ENCODE data around the gene CD40.
A peak's percentile ranks its signal among the peaks of the same experiment; 100 is the strongest.

Gene CD40

DNA sequence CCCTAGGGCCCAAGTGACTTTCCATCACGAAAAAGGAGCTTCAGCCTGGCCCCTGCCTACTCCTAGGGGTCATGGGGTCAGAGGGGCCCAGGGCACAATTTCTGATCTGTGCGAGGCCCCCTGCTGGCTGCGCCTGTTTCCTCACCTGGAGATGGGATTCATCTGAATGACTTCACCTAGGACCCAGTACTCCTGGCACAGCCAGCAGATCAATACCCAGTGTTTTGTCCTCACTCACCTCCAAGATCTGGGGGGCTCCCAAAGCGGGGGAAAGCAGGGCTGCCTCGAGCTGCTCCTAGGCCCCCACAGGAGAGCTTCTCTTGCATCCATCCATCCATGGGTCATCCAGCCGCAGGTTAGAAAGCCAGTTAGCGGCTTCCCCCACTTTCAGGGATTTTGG lies 33.8 kb downstream of the CD40 start:
- no peak for DNase-seq

- no peak for DNase-seq
Observed at GRCh38 chr20:46152824-46153586, 34.9 kb downstream of the CD40 start.

GRCh38 chr20:46154305-46154704 lies 36.2 kb downstream of the CD40 start:
- no peak for DNase-seq

DNA sequence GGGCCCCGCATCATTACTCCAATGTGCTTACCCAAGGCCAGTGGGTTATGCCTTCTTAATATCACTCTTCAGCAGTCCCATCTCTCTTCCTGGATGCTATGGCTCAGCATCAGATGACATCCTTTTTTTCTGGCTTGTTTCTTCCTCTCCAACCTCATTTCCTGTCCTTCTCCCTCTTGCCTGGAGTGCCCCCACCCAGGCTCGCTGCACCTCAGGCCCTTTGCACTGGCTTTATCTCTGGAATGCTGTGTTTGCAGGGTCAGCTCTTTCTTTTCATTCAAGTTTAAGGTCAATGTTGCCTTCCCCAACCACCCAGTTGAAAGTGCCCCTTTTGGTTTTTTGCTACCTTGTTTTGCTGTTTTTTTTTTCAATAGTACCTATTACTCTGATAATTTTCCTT lies 36.7 kb downstream of the CD40 start:
- no peak for DNase-seq

- no peak for DNase-seq
Observed at GRCh38 chr20:46156065-46156464, 38.0 kb downstream of the CD40 start.

- no peak for DNase-seq
Observed at GRCh38 chr20:46157076-46157592, 39.0 kb downstream of the CD40 start.

DNA sequence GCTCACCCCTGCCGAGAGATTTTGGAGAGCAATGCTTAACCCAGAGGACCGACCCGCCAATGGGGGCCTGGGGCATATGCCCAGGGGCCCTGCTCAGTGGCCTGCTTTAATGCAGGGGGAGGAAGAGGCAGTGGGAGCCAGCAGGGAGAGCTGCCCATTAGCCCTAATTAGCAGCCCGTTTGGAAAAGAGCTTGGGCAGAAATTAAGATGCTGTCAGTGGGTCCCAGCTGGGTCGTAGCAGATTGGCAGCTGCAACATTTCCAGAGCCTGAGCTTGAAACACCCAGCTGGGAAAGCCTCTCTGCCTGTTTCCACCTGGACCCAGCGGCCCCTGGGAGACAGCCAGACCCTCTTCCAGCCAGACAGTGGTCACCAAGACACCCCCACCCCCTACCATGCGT lies 39.5 kb downstream of the CD40 start:
- no peak for DNase-seq

DNA sequence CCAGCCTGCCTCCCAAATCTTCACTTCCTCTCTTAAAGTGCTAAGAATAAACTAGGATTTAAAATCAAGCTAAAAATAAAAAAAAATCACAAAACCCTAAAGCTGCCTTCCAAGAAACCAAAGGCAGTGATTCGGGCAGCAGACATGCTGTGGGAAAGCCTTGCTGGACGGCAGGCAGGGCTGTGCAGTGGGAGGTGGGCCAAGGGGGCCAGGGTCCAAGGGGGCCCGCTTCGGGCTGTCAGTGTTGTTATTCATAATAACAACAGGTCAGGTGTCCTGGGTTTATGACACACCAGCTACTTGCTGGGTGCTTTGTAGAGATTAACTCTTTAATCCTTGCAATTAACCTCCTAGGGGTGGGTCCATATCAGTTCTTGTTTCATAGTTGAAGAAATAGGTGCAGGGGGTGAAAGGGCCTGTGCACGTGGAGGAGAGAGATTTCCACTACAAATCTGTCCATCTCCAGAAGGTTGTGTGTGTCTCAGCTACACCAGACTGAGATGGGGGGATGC lies 40.4 kb downstream of the CD40 start:
- DNase-seq, result no peak

DNA sequence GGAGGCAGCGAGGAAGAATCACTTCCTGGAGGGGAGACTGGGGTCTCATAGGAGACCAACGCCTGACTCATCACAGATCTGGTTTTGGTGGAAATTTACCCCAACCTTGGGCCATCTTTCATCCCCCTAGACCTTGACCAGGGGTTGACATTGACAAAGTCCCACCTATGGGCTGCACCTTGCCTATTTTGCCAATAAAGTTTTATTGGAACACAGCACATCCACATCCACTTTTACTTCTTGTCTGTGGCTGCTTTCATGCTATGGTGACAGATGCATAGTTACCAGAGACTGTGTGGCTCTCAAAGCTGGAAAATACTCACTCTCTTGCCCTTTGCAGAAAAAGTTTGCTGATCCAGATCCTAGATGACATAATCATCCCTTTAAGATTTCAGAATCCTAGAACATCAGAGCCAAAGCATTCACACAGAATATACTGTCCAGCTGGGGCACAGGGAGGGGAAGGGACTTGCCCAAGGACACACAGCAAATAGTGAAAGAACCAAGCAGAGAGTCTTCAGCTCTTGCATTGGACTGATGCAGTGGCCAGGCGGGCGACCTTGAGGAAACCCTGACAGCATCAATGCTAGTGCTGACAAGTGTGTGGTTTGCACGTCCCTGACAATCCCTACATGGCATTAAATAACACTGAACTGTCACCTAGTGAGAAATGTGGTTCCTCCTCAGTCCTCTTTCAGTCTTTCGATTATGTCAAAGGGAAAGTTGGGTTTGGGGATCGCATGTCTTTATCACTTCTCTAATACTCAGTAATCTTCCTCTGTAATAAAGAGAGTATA lies 41.2 kb downstream of the CD40 start:
- no peak for DNase-seq

- no peak for DNase-seq
Observed at GRCh38 chr20:46160661-46161060, 42.5 kb downstream of the CD40 start.

DNA sequence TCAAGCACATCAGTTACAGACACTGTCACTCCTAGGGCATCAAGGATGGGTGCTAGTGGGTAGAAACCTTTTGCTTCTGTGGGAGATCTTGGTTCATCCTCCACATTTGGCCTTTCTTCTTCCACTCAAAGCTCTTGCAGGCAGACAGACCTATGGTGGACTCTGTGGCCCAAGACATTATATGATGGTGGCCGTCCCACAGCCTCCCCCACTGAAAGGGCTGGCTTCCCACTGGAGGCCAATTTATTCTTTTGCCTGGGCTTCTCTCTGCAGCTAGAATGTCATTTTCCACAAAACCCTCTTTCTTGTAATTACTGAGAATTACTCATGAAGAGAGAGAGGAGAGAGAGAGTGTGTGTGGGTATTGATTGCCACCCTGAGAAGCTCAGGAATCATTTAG lies 43.8 kb downstream of the CD40 start:
- no peak for DNase-seq

DNA sequence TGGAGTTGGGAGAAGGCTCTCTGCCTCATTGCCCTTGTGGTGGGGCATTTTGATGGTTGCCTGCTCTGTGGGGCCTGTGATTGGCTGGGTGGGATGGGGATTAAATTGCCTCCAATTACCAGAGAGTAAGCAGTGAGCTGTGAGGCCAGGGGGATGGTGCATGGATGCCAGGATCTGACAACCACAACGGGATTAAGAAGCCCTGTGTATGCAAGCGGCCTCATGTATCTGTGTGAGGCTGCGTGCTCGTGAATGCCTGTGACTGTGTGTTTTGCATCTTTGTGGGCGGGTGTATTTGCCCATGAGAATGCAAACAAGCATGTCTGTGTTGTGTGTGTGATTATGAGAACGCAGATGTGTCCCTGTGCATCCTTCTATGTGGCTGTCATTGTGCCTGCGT lies 46.1 kb downstream of the CD40 start:
- DNase-seq, result no peak

DNA sequence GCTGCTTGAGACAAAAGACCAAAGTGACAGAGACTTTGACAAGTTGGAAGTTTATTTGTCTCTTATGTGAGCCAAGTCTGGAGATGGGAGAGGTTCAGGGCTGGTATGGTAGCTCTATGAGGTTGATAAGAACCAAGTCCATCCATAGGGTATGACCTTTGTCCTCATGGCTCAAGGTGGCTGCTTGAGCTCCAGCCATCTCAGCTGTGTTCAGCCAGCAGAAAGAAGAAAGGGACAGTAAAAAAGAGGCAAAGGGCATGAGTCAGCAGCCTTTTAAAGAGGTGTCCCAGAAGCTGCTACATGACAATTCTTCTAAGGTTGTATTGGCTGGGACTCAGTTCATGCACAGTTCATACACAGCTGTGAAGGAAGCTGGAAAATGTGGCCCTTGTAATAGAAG lies 49.0 kb downstream of the CD40 start:
- no peak for DNase-seq

DNA sequence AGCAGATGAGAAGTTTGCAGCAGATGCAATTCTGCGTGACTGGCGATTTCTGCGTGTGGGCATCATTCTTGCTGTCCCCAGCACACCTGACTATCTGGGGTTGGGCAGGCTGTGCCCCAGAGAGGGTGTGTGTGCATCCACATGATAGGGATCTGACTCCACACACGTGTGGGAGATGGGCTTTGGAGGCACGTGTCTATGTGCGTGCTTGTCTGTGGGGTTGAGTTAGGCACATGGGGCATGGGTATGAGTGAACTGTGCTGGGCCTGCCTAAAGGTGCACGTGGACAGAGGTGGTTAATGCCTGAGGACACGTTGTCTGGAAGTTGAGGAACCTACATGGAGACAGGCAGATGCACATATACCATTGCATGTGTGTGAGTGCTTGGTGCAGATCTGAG lies 50.3 kb downstream of the CD40 start:
- no peak for DNase-seq

GRCh38 chr20:46169245-46170171 lies 51.4 kb downstream of the CD40 start:
- DNase-seq, result no peak

DNA sequence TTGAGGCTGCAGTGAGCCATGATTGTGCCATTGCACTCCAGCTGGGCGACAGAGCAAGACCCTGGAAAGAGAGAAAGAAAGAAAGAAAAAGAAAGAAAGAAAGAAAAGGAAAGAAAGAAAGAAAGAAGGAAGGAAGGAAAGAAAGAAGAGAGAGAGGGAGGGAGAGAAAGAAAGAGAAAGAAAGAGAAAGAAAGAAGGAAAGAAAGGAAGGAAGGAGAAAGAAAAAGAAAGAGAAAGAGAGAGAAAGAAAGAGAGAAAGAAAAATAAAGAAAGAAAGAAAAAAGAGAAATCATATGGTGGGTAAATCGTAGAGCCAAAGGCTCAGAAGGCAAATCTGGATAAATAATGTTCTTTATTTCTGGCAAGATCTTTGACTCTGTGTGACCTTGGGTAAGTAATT lies 53.4 kb downstream of the CD40 start:
- no peak for DNase-seq

- DNase-seq, result no peak
Observed at GRCh38 chr20:46171909-46172308, 53.8 kb downstream of the CD40 start.

GRCh38 chr20:46172455-46172854 lies 54.3 kb downstream of the CD40 start:
- no peak for DNase-seq

DNA sequence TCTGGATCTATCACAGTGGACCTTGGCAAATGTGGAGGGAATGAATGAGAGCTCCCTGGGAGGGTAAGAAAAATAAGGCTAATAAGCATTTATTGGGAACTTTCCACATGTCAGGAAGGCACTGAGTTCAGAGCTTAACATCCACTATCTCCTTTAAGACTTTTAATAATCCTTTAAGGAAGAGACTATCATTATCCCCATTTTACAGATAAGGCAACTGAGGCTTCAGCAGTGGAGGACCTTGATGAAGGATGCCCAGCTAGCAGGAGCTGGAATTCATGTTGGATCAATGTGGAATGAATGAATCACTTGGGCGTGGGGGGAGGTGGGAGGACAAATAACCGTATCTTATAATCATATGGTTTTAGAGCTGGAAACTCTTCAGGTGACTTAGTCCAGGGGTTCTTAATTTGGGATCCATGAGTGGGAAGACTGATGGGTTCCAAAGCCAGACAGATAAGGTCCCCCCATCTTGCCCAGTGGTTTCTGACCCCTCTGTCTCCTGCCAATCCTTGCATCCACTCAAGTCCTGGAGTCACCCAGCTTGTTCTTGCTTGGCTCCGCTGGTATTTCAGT lies 54.9 kb downstream of the CD40 start:
- no peak for DNase-seq

DNA sequence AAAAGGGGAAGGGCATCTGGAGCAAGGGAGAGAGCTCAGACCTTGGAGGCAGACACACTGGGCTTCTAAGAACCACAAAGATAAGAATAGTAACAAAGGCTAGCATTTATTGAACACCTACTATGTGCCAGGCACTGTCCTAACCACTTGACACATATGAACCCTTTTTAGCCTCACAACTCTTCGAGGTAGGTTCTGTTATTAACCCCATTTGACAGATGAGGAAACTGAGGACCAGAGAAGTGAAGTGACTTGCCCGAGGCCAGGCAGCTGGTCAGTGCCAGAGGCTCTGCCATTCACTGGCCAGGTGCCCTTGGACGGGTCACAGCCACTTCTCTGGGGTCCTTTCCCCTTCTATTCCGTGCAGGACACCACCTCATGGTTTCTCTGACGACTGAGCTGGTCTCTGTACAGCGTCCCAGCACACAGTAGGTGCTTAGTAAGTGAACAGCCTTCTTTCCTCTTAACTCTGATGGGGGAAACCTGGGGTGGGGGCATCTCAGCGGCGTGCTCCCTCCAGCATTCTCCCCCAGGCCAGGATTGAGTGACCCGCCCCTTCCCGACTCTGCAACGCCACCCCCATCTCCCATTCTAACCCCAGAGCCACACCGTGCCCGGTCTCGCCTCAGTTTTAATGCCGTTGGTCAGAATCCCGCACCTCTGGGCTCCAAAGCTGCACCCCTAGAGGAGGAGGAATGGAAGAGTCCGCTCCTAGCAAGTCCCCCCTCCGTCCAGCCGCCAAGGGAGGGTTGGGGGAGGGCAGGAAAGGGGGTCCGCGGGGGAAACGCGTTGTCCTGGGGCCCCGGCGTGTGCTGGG lies 55.7 kb downstream of the CD40 start:
- no peak for DNase-seq

DNA sequence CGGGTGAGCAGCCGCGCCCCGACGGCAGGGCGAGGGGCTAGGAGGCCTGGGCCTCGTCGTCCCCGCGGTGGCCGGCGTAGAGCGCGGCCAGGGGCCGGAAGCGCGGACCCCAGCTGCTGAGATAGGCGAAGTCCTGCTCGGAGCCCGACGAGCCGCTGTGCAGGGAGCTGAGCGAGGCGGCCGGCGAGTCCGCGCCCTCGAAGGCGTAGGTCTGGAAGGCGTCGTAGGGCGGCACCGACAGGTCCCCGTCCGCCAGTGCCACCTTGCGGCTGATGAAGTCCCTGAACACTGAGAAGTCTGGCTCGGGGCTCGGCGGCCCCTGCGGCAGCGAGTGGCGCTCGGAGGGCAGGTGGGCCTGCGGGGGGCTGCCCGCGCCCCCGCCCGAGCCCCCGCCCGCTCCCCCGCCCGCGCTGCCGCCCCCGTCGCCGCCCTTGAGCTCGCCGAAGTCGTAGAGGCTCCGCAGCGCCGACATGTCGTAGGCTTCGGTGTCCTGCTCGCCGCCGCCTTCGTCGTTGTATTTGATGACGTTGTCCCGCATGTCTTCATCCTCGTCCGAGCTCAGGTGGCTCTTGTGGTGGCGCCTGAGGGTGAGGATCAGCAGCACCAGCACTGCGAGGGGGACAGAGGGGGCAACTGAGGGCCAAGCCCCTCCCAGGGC lies 56.5 kb downstream of the CD40 start:
- DNase-seq, result peak; percentile 24
